ENCODE results near the gene DDR2. TPM values are rescaled to one million over a fixed set of nuclear protein-coding genes. Genes with fewer than 3 reads are reported as not detected.

The DDR2 gene
- total RNA-seq, 1 donor from 2014 or later, result 4.7 TPM

- FAIRE-seq (no peak), DNase-seq (ENCODE audit: low read depth) (no peak)
- Histone ChIP-seq H3K27me3 (ENCODE audit: control insufficient read depth, insufficient read depth, low read length) (no peaks in the 10 kb centered on the region), H3K4me3 (ENCODE audit: low read depth, low read length) (peak overlapping the region; percentile 24), H3K36me3 (ENCODE audit: control insufficient read depth, insufficient read depth, low read length) (no peaks in the 10 kb centered on the region)
- TF ChIP-seq CTCF (IDR thresholded peaks at IDR 0.05; ENCODE audit: insufficient read depth, low read length, severe bottlenecking), result peak; percentile 10
These were observed 190.3 kb downstream of the DDR2 start for GRCh38 chr1:162822391-162823200.

- DNase-seq (ENCODE audit: low read depth) (no peak), FAIRE-seq (no peak)
- Histone ChIP-seq H3K36me3 (ENCODE audit: control insufficient read depth, insufficient read depth, low read length) (no peaks in the 10 kb centered on the region), H3K27me3 (ENCODE audit: control insufficient read depth, insufficient read depth, low read length) (no peaks in the 10 kb centered on the region), H3K4me3 (ENCODE audit: low read depth, low read length) (no peak overlapping the region)
- no peak for TF ChIP-seq CTCF (IDR thresholded peaks at IDR 0.05; ENCODE audit: insufficient read depth, low read length, severe bottlenecking)
These were observed 191.0 kb downstream of the DDR2 start for GRCh38 chr1:162823231-162823630.

DNA sequence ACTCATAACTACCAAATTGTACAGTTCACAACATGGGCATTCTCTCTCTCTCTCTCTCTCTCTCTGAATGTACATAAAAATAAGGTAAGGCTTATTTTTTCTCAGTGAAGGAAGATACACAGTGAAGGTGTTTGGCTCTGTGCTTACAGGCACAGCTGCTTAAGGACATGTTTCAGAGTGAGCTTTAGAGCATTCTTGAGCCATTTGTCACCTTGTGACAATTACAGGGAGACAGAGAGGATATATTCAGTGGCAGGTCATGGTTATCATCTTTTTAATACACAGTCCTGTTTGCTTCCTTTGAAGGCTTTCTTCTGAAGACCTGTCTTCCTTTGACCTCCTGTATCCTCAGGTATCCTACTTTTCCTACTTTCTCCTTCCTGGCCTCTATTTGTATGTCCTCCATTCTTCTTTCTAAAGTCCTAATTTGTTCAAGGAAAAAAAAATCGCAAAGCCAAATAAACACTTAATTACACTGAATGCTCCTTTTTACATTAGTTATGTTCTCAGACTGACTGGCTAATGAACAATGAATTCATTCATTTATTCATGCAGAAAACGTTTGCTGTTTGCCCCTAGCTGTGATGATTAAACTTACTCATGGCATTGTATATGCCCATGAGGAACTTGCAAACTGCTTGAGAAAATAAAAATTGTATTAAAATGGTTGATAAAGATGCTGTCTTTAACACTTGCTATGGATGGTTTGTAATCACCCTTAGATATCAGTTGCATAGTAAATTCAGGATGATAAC lies 191.7 kb downstream of the DDR2 start:
- TF ChIP-seq CTCF (IDR thresholded peaks at IDR 0.05; ENCODE audit: insufficient read depth, low read length, severe bottlenecking), result no peak
- DNase-seq (ENCODE audit: low read depth), result no peak
- Histone ChIP-seq H3K36me3 (ENCODE audit: control insufficient read depth, insufficient read depth, low read length) (no peaks in the 10 kb centered on the region), H3K27me3 (ENCODE audit: control insufficient read depth, insufficient read depth, low read length) (no peaks in the 10 kb centered on the region), H3K4me3 (ENCODE audit: low read depth, low read length) (no peak overlapping the region)
- no peak for FAIRE-seq

DNA sequence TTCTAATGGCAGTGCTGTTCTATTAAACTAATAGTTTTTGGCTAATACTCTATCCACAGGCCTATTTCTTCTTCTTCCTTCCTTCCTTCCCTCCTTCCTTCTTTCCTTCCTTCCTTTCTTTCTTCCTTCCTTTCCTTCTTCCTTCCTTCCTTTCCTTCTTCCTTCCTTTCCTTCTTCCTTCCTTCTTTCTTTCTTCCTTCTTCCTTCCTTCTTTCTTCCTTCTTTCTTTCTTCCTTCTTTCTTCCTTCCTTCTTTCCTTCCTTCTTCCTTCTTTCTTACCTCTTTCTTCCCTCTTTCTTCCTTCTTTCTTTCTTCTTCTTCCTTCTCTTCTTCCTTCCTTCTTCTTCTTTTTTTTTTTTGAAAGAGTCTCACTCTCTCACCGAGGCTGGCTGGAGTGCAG lies 197.0 kb downstream of the DDR2 start:
- no peaks in the 10 kb centered on the region for H3K36me3 ChIP-seq (ENCODE audit: control insufficient read depth, insufficient read depth, low read length)
- H3K4me3 ChIP-seq (ENCODE audit: low read depth, low read length), result no peak overlapping the region
- TF ChIP-seq CTCF (IDR thresholded peaks at IDR 0.05; ENCODE audit: insufficient read depth, low read length, severe bottlenecking), result no peak
- DNase-seq (ENCODE audit: low read depth) (no peak), FAIRE-seq (no peak)
- no peaks in the 10 kb centered on the region for H3K27me3 ChIP-seq (ENCODE audit: control insufficient read depth, insufficient read depth, low read length)

GRCh38 chr1:162832470-162832869 lies 200.2 kb downstream of the DDR2 start:
- FAIRE-seq, result no peak
- H3K4me3 ChIP-seq (ENCODE audit: low read depth, low read length), result no peak overlapping the region
- H3K27me3 ChIP-seq (ENCODE audit: control insufficient read depth, insufficient read depth, low read length), result no peaks in the 10 kb centered on the region
- no peak for DNase-seq (ENCODE audit: low read depth)
- TF ChIP-seq CTCF (IDR thresholded peaks at IDR 0.05; ENCODE audit: insufficient read depth, low read length, severe bottlenecking), result no peak
- no peaks in the 10 kb centered on the region for H3K36me3 ChIP-seq (ENCODE audit: control insufficient read depth, insufficient read depth, low read length)
